Mucosa of descending colon (tissue), 3 donors: ENCODE results near the gene RFX2. TPM values are rescaled to one million over a fixed set of nuclear protein-coding genes. Genes with fewer than 3 reads are reported as not detected.

ENCODE experiments used
- ATAC-seq: fragments of 200-7000 bp; cut with Tn5 transposase; one replicate; pipeline ENCODE4 v1.9.1; 2020; ENCODE audit warnings: mild to moderate bottlenecking, moderate library complexity
- DNase-seq, 3 donors: peaks; one replicate each; pipeline ENCODE4 v3.0.0-alpha.2; 2020
- H3K36me3 ChIP-seq: fragments of 200-600 bp; one replicate; pipeline ENCODE4 v1.8.0; 2021; ENCODE audit warnings: low read depth, mild to moderate bottlenecking
- H3K4me1 ChIP-seq: fragments of 200-600 bp; one replicate; pipeline ENCODE4 v1.8.0; 2021; ENCODE audit warnings: low read depth, mild to moderate bottlenecking
- H3K4me3 ChIP-seq: fragments of 200-600 bp; one replicate; pipeline ENCODE4 v1.8.0; 2021; ENCODE audit warnings: mild to moderate bottlenecking
- H3K9me3 ChIP-seq: fragments of 200-600 bp; one replicate; pipeline ENCODE4 v1.8.0; 2021; ENCODE audit warnings: mild to moderate bottlenecking
- CTCF ChIP-seq: fragments of 200-600 bp; IDR thresholded peaks from one replicate; pipeline ENCODE4 v1.8.0; 2022; ENCODE audit warnings: antibody characterized with exemption, mild to moderate bottlenecking
- intact Hi-C, 2 donors: fragments of 100-400 bp; cut with DNase I in 1 of 2; cut with micrococcal nuclease in 1 of 2; formaldehyde crosslinking; loops; one replicate each; pipeline versions ENCODE4 v1.11.0 to v1.11.1; 2022; cut with DNase I, micrococcal nuclease
- total RNA-seq, 3 donors: library from RNA; stranded (reverse); fragmentation: NEBNext Ultra II Directional in 2 of 3; extraction: Animal tissue kit (Norgen Biotek cat#: 25700) in 2 of 3; gene quantifications; one replicate each; pipeline versions ENCODE4 v1.2.1 to v1.2.4, GENCODE V29; 2021 to 2023
- donor health status: DM: no; HTN: no; CAD: no; lungs with moderate emphysema.
- donor health status: DM: no; HTN: no; CAD: no.
- donor health status: DM: no; HTN: yes; CAD: no.

Gene RFX2
- total RNA-seq, 3 donors from 2014 or later, result 5.6 to 14.6 (median 7.2) TPM

GRCh38 chr19:6070720-6071485 is 39.4 kb downstream of the RFX2 start:
- Histone ChIP-seq H3K4me3 (no peak overlapping the region), H3K9me3 (no peaks in the 10 kb centered on the region), H3K36me3 (no peaks in the 10 kb centered on the region), H3K4me1 (peaks cover 10% of the 10 kb centered on the region)
- no peak for ATAC-seq
- intact Hi-C loops, result no loop called here
- no peak for DNase-seq
- TF ChIP-seq CTCF, result no peak

- ATAC-seq, result no peak
- no peak overlapping the region for H3K4me3 ChIP-seq
- TF ChIP-seq CTCF, result no peak
- no peaks in the 10 kb centered on the region for H3K36me3 ChIP-seq
- no peaks in the 10 kb centered on the region for H3K9me3 ChIP-seq
- no peak for DNase-seq
- peaks cover 17% of the 10 kb centered on the region for H3K4me1 ChIP-seq
- intact Hi-C loops, result no loop called here
Measured at GRCh38 chr19:6070207-6070681, 40.1 kb downstream of the RFX2 start.

GRCh38 chr19:6069268-6069791 is 41.0 kb downstream of the RFX2 start:
- no peak for TF ChIP-seq CTCF
- Histone ChIP-seq H3K9me3 (no peaks in the 10 kb centered on the region), H3K4me3 (no peak overlapping the region), H3K36me3 (no peaks in the 10 kb centered on the region), H3K4me1 (peaks cover 22% of the 10 kb centered on the region)
- ATAC-seq, result no peak
- intact Hi-C loops, result no loop called here
- no peak for DNase-seq

- no peaks in the 10 kb centered on the region for H3K36me3 ChIP-seq
- ATAC-seq (no peak), DNase-seq (no peak)
- intact Hi-C loops, result no loop called here
- no peaks in the 10 kb centered on the region for H3K9me3 ChIP-seq
- TF ChIP-seq CTCF, result no peak
- H3K4me3 ChIP-seq, result no peak overlapping the region
- peaks cover 27% of the 10 kb centered on the region for H3K4me1 ChIP-seq
Measured at GRCh38 chr19:6068711-6069110, 41.6 kb downstream of the RFX2 start.

- DNase-seq (no peak), ATAC-seq (no peak)
- Histone ChIP-seq H3K9me3 (no peaks in the 10 kb centered on the region), H3K4me3 (no peak overlapping the region), H3K36me3 (no peaks in the 10 kb centered on the region), H3K4me1 (peaks cover 27% of the 10 kb centered on the region)
- no peak for TF ChIP-seq CTCF
- intact Hi-C loops, result no loop called here
Measured at GRCh38 chr19:6067975-6068374, 42.3 kb downstream of the RFX2 start.
